GM18526 (cell line): Measurements from ENCODE around the gene PRSS33.

Experiments
- POLR2A ChIP-seq: IDR thresholded peaks from 3 replicates; pipeline ENCODE4 v1.6.1; 2011; ENCODE audit not compliant: insufficient read length; ENCODE audit errors: extremely low read depth

Gene PRSS33

DNA sequence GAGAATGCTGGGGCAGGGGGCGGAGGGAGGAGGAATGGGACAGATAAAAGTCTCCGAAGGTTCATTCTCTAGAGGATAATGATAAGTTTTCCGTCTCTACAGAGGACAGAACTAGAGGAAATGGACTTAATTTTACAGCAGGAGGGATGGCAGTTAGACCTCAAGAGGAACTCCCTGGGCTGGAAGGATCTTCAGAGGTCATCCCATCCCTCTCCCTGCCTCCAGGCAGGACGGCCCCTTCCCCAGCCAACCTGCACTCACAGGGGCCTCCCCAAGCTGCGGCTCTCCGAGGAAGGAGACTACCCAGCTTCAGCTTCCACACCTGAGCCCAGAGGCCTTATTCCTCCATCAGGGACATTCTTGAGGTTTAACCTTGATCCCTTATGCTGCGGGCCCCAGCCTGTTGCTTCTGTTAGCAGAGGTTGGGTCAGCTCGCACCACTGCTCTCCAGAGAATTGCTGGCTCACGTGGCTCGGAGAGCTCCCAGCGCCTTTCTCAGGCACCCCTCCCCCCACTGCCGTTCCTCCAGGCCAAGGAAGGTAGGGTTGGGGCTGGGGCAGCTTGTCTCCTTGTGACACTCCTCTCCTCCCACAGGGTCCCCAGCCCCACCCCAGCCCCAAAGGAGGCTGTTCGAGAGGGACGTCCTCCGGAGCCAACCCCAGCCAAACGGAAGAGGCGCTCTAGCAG lies 18.8 kb downstream of the PRSS33 start:
- no peak for TF ChIP-seq POLR2A

DNA sequence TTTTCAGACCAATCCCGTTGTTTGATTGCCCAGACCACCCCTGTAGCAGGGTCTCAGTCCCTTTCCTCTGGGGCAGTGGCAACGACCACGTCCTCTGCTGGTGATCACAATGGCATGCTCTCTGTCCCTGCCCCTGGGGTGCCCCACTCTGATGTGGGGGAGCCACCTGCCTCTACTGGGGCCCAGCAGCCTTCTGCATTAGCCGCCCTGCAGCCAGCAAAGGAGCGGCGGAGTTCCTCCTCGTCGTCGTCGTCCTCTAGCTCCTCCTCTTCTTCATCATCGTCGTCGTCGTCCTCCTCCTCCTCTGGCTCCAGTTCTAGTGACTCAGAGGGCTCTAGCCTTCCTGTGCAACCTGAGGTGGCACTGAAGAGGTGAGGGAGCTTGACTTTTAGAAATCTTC lies 19.5 kb downstream of the PRSS33 start:
- no peak for TF ChIP-seq POLR2A

DNA sequence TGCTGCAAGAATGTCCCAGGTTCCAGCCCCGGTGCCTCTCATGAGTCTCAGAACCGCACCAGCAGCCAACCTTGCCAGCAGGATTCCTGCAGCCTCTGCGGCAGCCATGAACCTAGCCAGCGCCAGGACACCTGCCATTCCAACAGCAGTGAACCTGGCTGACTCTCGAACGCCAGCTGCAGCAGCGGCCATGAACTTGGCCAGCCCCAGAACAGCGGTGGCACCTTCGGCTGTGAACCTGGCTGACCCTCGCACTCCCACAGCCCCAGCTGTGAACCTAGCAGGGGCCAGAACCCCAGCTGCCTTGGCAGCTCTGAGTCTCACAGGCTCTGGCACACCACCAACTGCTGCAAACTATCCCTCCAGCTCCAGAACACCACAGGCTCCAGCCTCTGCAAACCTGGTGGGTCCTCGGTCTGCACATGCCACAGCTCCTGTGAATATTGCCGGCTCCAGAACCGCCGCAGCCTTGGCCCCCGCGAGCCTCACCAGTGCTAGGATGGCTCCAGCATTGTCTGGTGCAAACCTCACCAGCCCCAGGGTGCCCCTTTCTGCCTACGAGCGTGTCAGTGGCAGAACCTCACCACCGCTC lies 20.1 kb downstream of the PRSS33 start:
- no peak for TF ChIP-seq POLR2A

DNA sequence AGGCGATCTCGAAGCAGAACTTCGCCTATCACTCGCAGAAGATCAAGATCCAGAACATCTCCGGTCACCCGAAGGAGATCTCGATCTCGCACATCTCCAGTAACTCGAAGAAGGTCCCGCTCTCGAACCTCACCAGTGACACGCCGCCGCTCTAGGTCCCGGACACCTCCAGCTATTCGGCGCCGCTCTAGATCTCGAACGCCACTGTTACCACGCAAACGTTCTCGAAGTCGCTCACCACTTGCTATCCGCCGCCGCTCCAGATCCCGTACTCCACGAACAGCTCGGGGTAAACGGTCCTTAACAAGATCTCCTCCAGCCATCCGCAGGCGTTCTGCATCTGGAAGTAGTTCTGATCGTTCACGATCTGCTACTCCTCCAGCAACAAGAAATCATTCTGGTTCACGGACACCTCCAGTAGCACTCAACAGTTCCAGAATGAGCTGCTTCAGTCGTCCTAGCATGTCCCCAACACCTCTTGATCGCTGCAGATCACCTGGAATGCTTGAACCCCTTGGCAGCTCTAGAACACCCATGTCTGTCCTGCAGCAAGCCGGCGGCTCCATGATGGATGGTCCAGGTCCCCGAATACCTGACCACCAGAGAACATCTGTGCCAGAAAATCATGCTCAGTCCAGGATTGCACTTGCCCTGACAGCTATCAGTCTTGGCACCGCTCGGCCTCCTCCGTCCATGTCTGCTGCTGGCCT lies 20.8 kb downstream of the PRSS33 start:
- TF ChIP-seq POLR2A = peak; percentile 15

DNA sequence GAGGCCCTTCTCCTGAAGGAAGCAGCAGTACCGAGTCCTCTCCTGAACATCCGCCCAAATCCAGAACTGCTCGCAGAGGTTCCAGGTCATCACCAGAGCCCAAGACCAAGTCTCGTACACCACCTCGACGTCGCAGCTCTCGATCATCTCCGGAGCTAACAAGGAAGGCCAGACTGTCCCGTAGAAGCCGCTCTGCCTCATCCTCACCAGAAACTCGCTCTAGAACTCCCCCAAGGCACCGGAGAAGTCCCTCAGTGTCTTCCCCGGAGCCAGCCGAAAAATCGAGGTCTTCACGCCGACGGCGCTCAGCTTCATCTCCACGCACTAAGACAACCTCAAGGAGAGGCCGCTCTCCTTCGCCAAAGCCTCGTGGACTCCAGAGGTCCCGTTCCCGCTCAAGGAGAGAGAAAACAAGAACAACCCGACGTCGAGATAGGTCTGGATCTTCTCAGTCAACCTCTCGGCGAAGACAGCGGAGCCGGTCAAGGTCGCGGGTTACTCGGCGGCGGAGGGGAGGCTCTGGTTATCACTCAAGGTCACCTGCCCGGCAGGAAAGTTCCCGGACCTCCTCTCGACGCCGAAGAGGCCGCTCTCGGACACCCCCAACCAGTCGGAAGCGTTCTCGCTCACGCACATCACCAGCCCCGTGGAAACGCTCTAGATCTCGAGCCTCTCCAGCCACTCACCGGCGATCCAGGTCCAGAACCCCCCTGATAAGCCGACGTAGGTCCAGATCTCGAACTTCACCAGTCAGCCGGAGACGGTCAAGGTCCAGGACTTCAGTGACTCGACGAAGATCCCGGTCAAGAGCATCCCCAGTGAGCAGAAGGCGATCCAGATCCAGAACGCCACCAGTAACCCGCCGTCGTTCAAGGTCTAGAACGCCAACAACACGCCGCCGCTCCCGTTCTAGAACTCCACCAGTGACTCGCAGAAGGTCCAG lies 21.6 kb downstream of the PRSS33 start:
- no peak for TF ChIP-seq POLR2A

DNA sequence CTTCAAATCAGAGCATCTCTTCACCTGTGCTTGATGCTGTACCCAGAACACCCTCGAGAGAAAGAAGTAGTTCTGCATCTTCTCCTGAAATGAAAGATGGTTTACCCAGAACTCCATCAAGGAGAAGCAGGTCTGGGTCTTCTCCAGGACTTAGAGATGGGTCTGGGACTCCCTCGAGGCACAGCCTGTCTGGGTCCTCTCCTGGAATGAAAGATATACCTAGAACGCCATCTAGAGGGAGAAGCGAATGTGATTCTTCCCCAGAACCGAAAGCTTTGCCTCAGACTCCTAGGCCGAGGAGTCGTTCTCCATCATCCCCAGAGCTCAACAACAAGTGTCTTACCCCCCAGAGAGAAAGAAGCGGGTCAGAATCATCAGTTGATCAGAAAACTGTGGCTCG lies 22.6 kb downstream of the PRSS33 start:
- no peak for TF ChIP-seq POLR2A

- no peak for TF ChIP-seq POLR2A
These were observed 24.2 kb downstream of the PRSS33 start for GRCh38 chr16:2763173-2763572.

- no peak for TF ChIP-seq POLR2A
These were observed 24.6 kb downstream of the PRSS33 start for GRCh38 chr16:2762711-2763110.

GRCh38 chr16:2761886-2762583 lies 25.3 kb downstream of the PRSS33 start:
- no peak for TF ChIP-seq POLR2A

DNA sequence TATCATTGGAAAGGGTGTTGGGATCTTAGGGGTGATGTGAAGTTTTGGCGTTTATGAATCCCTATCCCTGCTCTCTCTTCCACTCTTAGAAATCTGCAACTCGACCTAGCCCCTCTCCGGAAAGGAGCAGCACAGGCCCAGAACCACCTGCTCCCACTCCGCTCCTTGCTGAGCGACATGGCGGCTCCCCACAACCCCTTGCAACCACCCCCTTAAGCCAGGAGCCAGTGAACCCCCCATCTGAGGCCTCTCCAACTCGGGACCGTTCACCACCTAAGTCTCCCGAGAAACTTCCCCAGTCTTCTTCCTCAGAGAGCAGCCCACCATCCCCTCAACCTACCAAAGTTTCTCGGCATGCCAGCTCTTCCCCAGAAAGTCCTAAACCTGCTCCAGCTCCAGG lies 25.9 kb downstream of the PRSS33 start:
- no peak for TF ChIP-seq POLR2A

DNA sequence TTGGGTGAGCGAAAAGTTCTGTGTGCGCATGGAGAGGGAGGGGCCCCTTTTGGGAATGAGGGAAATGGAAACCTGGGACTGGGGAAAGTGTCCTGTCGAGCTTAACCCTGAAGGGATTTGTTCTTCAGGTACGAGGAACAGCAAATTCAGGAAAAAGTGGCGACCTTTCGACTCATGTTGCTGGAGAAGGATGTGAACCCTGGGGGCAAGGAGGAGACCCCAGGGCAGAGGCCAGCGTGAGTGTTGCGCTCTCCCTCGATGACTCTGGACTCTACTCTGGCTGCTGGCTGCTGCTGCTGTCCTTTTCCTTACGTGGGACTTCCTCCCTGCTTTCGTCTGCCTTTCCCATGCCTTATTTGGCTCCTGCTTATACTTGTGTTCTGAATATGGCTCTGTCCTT lies 30.0 kb downstream of the PRSS33 start:
- no peak for TF ChIP-seq POLR2A

- TF ChIP-seq POLR2A = no peak
These were observed 30.9 kb downstream of the PRSS33 start for GRCh38 chr16:2756288-2757015.

GRCh38 chr16:2755158-2755557 lies 32.2 kb downstream of the PRSS33 start:
- no peak for TF ChIP-seq POLR2A

DNA sequence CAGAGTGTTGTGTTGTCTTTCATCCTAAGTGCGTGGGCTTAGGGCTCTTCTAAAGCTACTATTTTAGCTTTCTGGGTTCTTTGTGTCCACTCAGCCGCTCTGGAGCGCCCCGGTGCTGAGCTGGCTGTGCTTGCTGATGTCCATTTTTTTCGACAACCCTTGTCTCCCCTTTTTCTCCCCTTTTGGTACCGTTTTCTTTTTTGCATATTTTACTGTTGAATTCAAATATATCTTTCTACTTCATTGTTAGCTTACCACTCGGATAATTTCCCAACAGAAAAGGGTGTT lies 33.7 kb downstream of the PRSS33 start:
- TF ChIP-seq POLR2A = no peak
